Astrocyte (in vitro differentiated cells and primary cell): ENCODE measurements around the gene NMNAT3.

Source experiments
- CTCF ChIP-seq: IDR thresholded peaks from 2 replicates; pipeline ENCODE4 v1.5.1; 2011; ENCODE audit warnings: low read depth, mild to moderate bottlenecking, inconsistent platforms, low read length, moderate library complexity; ENCODE audit not compliant: insufficient read depth
- EZH2 ChIP-seq: IDR thresholded peaks from 2 replicates; pipeline ENCODE4 v1.6.1; 2012; ENCODE audit warnings: mild to moderate bottlenecking, low read length, inconsistent platforms; ENCODE audit not compliant: insufficient read depth

DNA sequence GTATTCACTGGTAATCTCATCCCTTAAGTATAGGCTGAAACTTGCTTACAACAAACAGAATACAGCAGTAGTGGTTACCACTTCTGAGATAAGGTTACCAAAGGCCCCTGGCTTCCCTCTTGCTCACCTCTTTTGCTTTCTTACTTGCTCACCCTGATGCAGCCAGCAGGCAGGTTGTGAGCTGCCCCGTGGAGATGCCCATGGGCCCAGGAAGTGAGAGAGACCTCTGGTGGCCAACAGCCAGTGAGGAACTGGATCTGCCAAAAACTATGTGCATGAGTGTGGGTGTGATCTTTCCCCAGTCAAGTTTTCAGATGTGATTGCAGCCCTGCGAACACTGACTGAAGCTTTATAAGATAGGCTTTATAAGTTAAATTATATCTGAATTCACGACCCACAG, 48.7 kb downstream of the NMNAT3 start:
- TF ChIP-seq CTCF (no peak), EZH2 (no peak)
